K562 (cell line): ENCODE results near the gene TNRC6B. TPM values are rescaled to one million over a fixed set of nuclear protein-coding genes. Genes with fewer than 3 reads are reported as not detected.

Experiments used
- BMI1 ChIP-seq: fragments of 150-350 bp; IDR thresholded peaks from 2 replicates; pipeline ENCODE4 v1.6.1; 2014; ENCODE audit warnings: low read length
- BRF2 ChIP-seq: IDR thresholded peaks from 3 replicates; pipeline ENCODE4 v1.6.1; 2011; ENCODE audit warnings: borderline replicate concordance, mild to moderate bottlenecking; ENCODE audit not compliant: insufficient read length, insufficient read depth
- EWSR1 ChIP-seq: fragments of 450-650 bp; IDR thresholded peaks from 2 replicates; pipeline ENCODE4 v1.6.1; 2018; ENCODE audit warnings: borderline replicate concordance, mild to moderate bottlenecking, low read depth, moderate library complexity; ENCODE audit not compliant: partially characterized antibody
- NKRF ChIP-seq: fragments of 450-650 bp; IDR thresholded peaks from 2 replicates; pipeline ENCODE4 v1.6.1; 2016; ENCODE audit warnings: borderline replicate concordance
- PHF8 ChIP-seq: fragments of 200-600 bp; sonication (generic); IDR thresholded peaks from 2 replicates; pipeline ENCODE4 v1.6.1; 2012; ENCODE audit warnings: mixed run types, mild to moderate bottlenecking, inconsistent platforms, low read length, moderate library complexity, borderline replicate concordance
- PPARD ChIP-seq: fragments of 250-450 bp; sonication (Bioruptor Pico); IDR thresholded peaks from 2 replicates; pipeline ENCODE4 v1.8.0; 2022; ENCODE audit warnings: inconsistent platforms, mild to moderate bottlenecking, moderate library complexity
- PRMT5 ChIP-seq: sonication (generic); formaldehyde crosslinking; IDR thresholded peaks from 2 replicates; pipeline ENCODE4 v1.5.0; 2020; ENCODE audit warnings: missing genetic modification reagents
- SIN3A ChIP-seq, 2 experiments: fragments of 150-350 bp in 1 of 2; IDR thresholded peaks; 2 replicates each; pipeline ENCODE4 v1.6.1; 2011 to 2016; ENCODE audit warnings: borderline replicate concordance in 2 of 2, low read depth in 2 of 2, low read length in 2 of 2, mild to moderate bottlenecking in 2 of 2, moderate library complexity in 2 of 2; ENCODE audit not compliant: control insufficient read depth in 1 of 2
- SMARCB1 ChIP-seq: IDR thresholded peaks from 2 replicates; pipeline ENCODE4 v1.6.1; 2011; ENCODE audit warnings: improper control_type of control experiment, low read depth; ENCODE audit not compliant: insufficient read length
- XRCC5 ChIP-seq: fragments of 200-400 bp; formaldehyde crosslinking; IDR thresholded peaks from 2 replicates; pipeline ENCODE4 v1.6.1; 2017; ENCODE audit warnings: low read depth, mild to moderate bottlenecking, low read length
- ZNF165 ChIP-seq: fragments of 250-450 bp; sonication (Bioruptor Pico); IDR thresholded peaks from 2 replicates; pipeline ENCODE4 v1.4.0; 2020; ENCODE audit warnings: borderline replicate concordance
- polyA plus RNA-seq, 8 experiments: library from polyadenylated mRNA; depleted of rRNA in 4 of 8; stranded (reverse) in 5 of 8; unstranded in 3 of 8; fragments of >200 nt; fragmentation: Nextera tagmentation in 2 of 8; fragmentation: Illumina TruSeq in 1 of 8; extraction: Ambion mirVana in 2 of 8; extraction: Trizol in 1 of 8; gene quantifications; 2 replicates each; pipeline versions ENCODE4 v1.2.1 to v1.2.3, GENCODE V29; 2011 to 2014; ENCODE audit warnings: inconsistent platforms in 1 of 8, missing spikeins in 1 of 8
- total RNA-seq, 7 experiments: library from RNA; depleted of rRNA in 6 of 7; stranded (reverse); fragments of >200 nt in 6 of 7; fragmentation: Illumina TruSeq in 2 of 7; extraction: Trizol in 2 of 7; gene quantifications; 2 replicates each; pipeline versions ENCODE4 v1.2.1 to v1.2.3, GENCODE V29; 2011 to 2021; ENCODE audit warnings: low replicate concordance in 1 of 7

The TNRC6B gene
- total and polyA plus RNA-seq, 9 of the 15 experiments (the other 6 are each of a cell fraction or from before 2014, with no cell fraction given), result 0.96 to 18.8 (median 10.8) TPM

- TF ChIP-seq PHF8 (no peak), BMI1 (no peak), SMARCB1 (no peak), NKRF (no peak), PRMT5 (CRISPR knock-in tag) (no peak), XRCC5 (no peak), SIN3A (IDR thresholded peaks at IDR 0.05; ENCODE audit: borderline replicate concordance in 2 of 2, control insufficient read depth in 1 of 2, low read depth in 2 of 2, low read length in 2 of 2) (no peak), ZNF165 (CRISPR knock-in tag) (no peak), PPARD (CRISPR knock-in tag) (no peak), EWSR1 (no peak), BRF2 (no peak)
These were observed 21.0 kb downstream of the TNRC6B start (continued) for GRCh38 chr22:40198733-40199132.
